H1 (cell line): ENCODE data around the gene POLR1D. TPM values are rescaled to one million over a fixed set of nuclear protein-coding genes. Genes with fewer than 3 reads are reported as not detected.

ENCODE experiments used
- CTCF ChIA-PET: fragments of 300-600 bp; sonication (Branson Sonifier 250); formaldehyde crosslinking; loops from one replicate; lab custom pipeline; 2021; ENCODE audit not compliant: partially characterized antibody; lab: Charles Lee
- POLR2A ChIA-PET: fragments of 300-600 bp; sonication (Branson Sonifier 250); formaldehyde crosslinking; loops from one replicate; lab custom pipeline; 2021; ENCODE audit warnings: inconsistent platforms; ENCODE audit not compliant: partially characterized antibody; lab: Charles Lee
- DNase-seq, 2 experiments: peaks; one replicate each; pipeline versions ENCODE4 v3.0.0 to v3.0.0-alpha.2; 2010 to 2022; ENCODE audit warnings: low spot score in 2 of 2, low read depth in 1 of 2, mixed read lengths in 1 of 2
- FAIRE-seq: peaks from 2 replicates; lab custom pipeline; 2011; peaks lifted over from hg19 to GRCh38; lab: Jason Lieb, UNC
- H2AFZ ChIP-seq: 2 replicates; pipeline ENCODE4 v1.8.1; 2012; ENCODE audit warnings: low read length, inconsistent platforms
- H2AK5ac ChIP-seq: 2 replicates; pipeline ENCODE4 v1.6.1; 2013; ENCODE audit warnings: low read depth, low read length
- H2BK120ac ChIP-seq: replicated peaks from 2 replicates; pipeline ENCODE3; 2013; ENCODE audit warnings: low read depth, low read length, inconsistent platforms
- H2BK12ac ChIP-seq: 2 replicates; pipeline ENCODE4 v1.6.1; 2013; ENCODE audit warnings: low read depth, low read length
- H2BK15ac ChIP-seq: 2 replicates; pipeline ENCODE4 v1.6.1; 2013; ENCODE audit warnings: low read length
- H2BK20ac ChIP-seq: 2 replicates; pipeline ENCODE4 v1.6.1; 2013; ENCODE audit warnings: low read length
- H2BK5ac ChIP-seq: 2 replicates; pipeline ENCODE4 v1.6.1; 2013; ENCODE audit warnings: low read depth, low read length
- H3K14ac ChIP-seq: 2 replicates; pipeline ENCODE4 v1.6.1; 2013; ENCODE audit warnings: inconsistent platforms; ENCODE audit not compliant: insufficient read length
- H3K18ac ChIP-seq: 2 replicates; pipeline ENCODE4 v1.6.1; 2013; ENCODE audit warnings: low read length; ENCODE audit errors: extremely low read depth
- H3K23ac ChIP-seq: 2 replicates; pipeline ENCODE4 v1.6.1; 2013; ENCODE audit warnings: inconsistent platforms; ENCODE audit not compliant: insufficient read length
- H3K23me2 ChIP-seq: 2 replicates; pipeline ENCODE4 v1.6.1; 2013; ENCODE audit warnings: low read depth, low read length
- H3K27ac ChIP-seq: 2 replicates; pipeline ENCODE4 v1.6.1; 2011; ENCODE audit warnings: low read depth, low read length, inconsistent platforms
- H3K27me3 ChIP-seq, 4 experiments: replicated peaks in 1 of 4; 1 replicate in 1 of 4; 2 replicates in 3 of 4; pipeline versions ENCODE4 v1.6.1 to v1.8.1; 2011 to 2013; ENCODE audit warnings: low read length in 3 of 4, mild to moderate bottlenecking in 3 of 4, inconsistent platforms in 2 of 4, mixed read lengths in 2 of 4, moderate library complexity in 1 of 4; ENCODE audit not compliant: control insufficient read depth in 3 of 4, insufficient read depth in 3 of 4; ENCODE audit errors: extremely low read depth in 1 of 4
- H3K36me3 ChIP-seq, 4 experiments: 2 replicates each; pipeline versions ENCODE4 v1.6.1 to v1.8.1; 2011 to 2013; ENCODE audit warnings: mild to moderate bottlenecking in 4 of 4, low read length in 3 of 4, moderate library complexity in 2 of 4, control low read depth in 1 of 4, inconsistent platforms in 1 of 4; ENCODE audit not compliant: insufficient read depth in 4 of 4, control insufficient read depth in 2 of 4
- H3K4ac ChIP-seq: replicated peaks from 2 replicates; pipeline ENCODE3; 2013; ENCODE audit warnings: low read length, low read depth, mixed read lengths, inconsistent platforms; ENCODE audit not compliant: insufficient read length
- H3K4me1 ChIP-seq, 4 experiments: replicated peaks in 1 of 4; 1 replicate in 1 of 4; 2 replicates in 3 of 4; pipeline versions ENCODE4 v1.6.1 to v1.8.1; 2011 to 2013; ENCODE audit warnings: low read length in 3 of 4, inconsistent platforms in 2 of 4, mixed read lengths in 1 of 4; ENCODE audit not compliant: insufficient read depth in 4 of 4, control insufficient read depth in 3 of 4
- H3K4me2 ChIP-seq, 2 experiments: 2 replicates each; pipeline versions ENCODE4 v1.6.1 to v1.8.1; 2011 to 2013; ENCODE audit warnings: low read depth in 2 of 2, low read length in 2 of 2, control low read depth in 1 of 2, inconsistent platforms in 1 of 2, mild to moderate bottlenecking in 1 of 2; ENCODE audit not compliant: insufficient read depth in 1 of 2
- H3K4me3 ChIP-seq, 4 experiments: fragments of 200-600, 300-600 bp in 1 of 4; sonication (generic), shearing (Covaris generic), sonication (Bioruptor Twin) in 1 of 4; 2 replicates each; pipeline versions ENCODE4 v1.5.1 to v1.8.1; 2011 to 2016; ENCODE audit warnings: low read length in 4 of 4, low read depth in 3 of 4, control low read depth in 2 of 4, inconsistent platforms in 2 of 4, mild to moderate bottlenecking in 2 of 4, mixed read lengths in 1 of 4, moderate library complexity in 1 of 4; ENCODE audit not compliant: insufficient read depth in 2 of 4; ENCODE audit errors: extremely low read depth in 1 of 4
- H3K56ac ChIP-seq: replicated peaks from 2 replicates; pipeline ENCODE3; 2013; ENCODE audit warnings: low read depth, mild to moderate bottlenecking, mixed read lengths, low read length, inconsistent platforms; ENCODE audit not compliant: insufficient read length
- H3K79me1 ChIP-seq: 2 replicates; pipeline ENCODE4 v1.6.1; 2013; ENCODE audit warnings: low read depth, low read length, control low read depth
- H3K79me2 ChIP-seq, 2 experiments: 2 replicates each; pipeline versions ENCODE4 v1.6.1 to v1.8.1; 2012 to 2013; ENCODE audit warnings: low read length in 2 of 2, mild to moderate bottlenecking in 2 of 2, inconsistent platforms in 1 of 2; ENCODE audit not compliant: insufficient read depth in 2 of 2, control insufficient read depth in 1 of 2
- H3K9ac ChIP-seq, 4 experiments: replicated peaks in 1 of 4; 1 replicate in 1 of 4; 2 replicates in 3 of 4; pipeline versions ENCODE4 v1.6.1 to v1.8.1; 2011 to 2013; ENCODE audit warnings: low read depth in 3 of 4, low read length in 3 of 4, control low read depth in 2 of 4, mild to moderate bottlenecking in 2 of 4, moderate library complexity in 2 of 4, inconsistent platforms in 1 of 4; ENCODE audit errors: extremely low read depth in 1 of 4
- H3K9me3 ChIP-seq, 2 experiments: 2 replicates each; pipeline versions ENCODE4 v1.6.1 to v1.8.1; 2012 to 2013; ENCODE audit warnings: mild to moderate bottlenecking in 2 of 2, moderate library complexity in 2 of 2, control low read depth in 1 of 2, inconsistent platforms in 1 of 2, low read depth in 1 of 2, low read length in 1 of 2, mixed read lengths in 1 of 2; ENCODE audit not compliant: insufficient read depth in 2 of 2
- H4K20me1 ChIP-seq, 2 experiments: replicated peaks in 1 of 2; 2 replicates each; pipeline versions ENCODE3 to v1.8.1; 2011 to 2013; ENCODE audit warnings: inconsistent platforms in 2 of 2, low read length in 2 of 2, mild to moderate bottlenecking in 1 of 2; ENCODE audit not compliant: insufficient read depth in 2 of 2, control insufficient read depth in 1 of 2
- H4K5ac ChIP-seq: 2 replicates; pipeline ENCODE4 v1.6.1; 2013; ENCODE audit warnings: low read length, low read depth, mixed read lengths, inconsistent platforms; ENCODE audit not compliant: insufficient read length
- H4K8ac ChIP-seq: 2 replicates; pipeline ENCODE4 v1.8.0; 2013; ENCODE audit warnings: mild to moderate bottlenecking, moderate library complexity, low read length, inconsistent platforms; ENCODE audit not compliant: insufficient read depth; ENCODE audit errors: extremely low read depth
- H4K91ac ChIP-seq: replicated peaks from 2 replicates; pipeline ENCODE3; 2013; ENCODE audit warnings: low read length, mixed read lengths, inconsistent platforms; ENCODE audit not compliant: insufficient read length
- BACH1 ChIP-seq: IDR thresholded peaks from 2 replicates; pipeline ENCODE4 v1.6.1; 2012; ENCODE audit warnings: low read length, improper control_type of control experiment
- CEBPB ChIP-seq: IDR thresholded peaks from 2 replicates; pipeline ENCODE4 v1.6.1; 2012; ENCODE audit warnings: low read depth, low read length
- EP300 ChIP-seq, 2 experiments: IDR thresholded peaks; 1 replicate in 1 of 2; 2 replicates in 1 of 2; pipeline ENCODE4 v1.6.1; 2011 to 2012; ENCODE audit warnings: low read depth in 2 of 2, low read length in 2 of 2, mild to moderate bottlenecking in 2 of 2, borderline replicate concordance in 1 of 2, inconsistent platforms in 1 of 2, moderate library complexity in 1 of 2
- EZH2 ChIP-seq: fragments of 200-600 bp; sonication (generic); IDR thresholded peaks from 2 replicates; pipeline ENCODE4 v1.7.1; 2012; ENCODE audit warnings: low read depth, mild to moderate bottlenecking, moderate library complexity, low read length, inconsistent platforms; ENCODE audit not compliant: severe bottlenecking
- GABPA ChIP-seq: IDR thresholded peaks from 2 replicates; pipeline ENCODE4 v1.6.1; 2011; ENCODE audit warnings: mild to moderate bottlenecking, low read length, moderate library complexity, borderline replicate concordance; ENCODE audit not compliant: insufficient read depth
- NANOG ChIP-seq: IDR thresholded peaks from 2 replicates; pipeline ENCODE4 v1.6.1; 2011; ENCODE audit warnings: low read length, low read depth, mild to moderate bottlenecking, inconsistent platforms; ENCODE audit not compliant: insufficient read depth, poor library complexity, severe bottlenecking
- POU5F1 ChIP-seq: IDR thresholded peaks from 2 replicates; pipeline ENCODE4 v1.6.1; 2011; ENCODE audit warnings: low read depth, mild to moderate bottlenecking, low read length, moderate library complexity
- RFX5 ChIP-seq: IDR thresholded peaks from 2 replicates; pipeline ENCODE4 v1.6.1; 2011; ENCODE audit warnings: low read depth, low read length, improper control_type of control experiment, borderline replicate concordance
- TBP ChIP-seq: IDR thresholded peaks from 2 replicates; pipeline ENCODE4 v1.6.1; 2011; ENCODE audit warnings: low read depth, low read length, improper control_type of control experiment
- TEAD4 ChIP-seq: IDR thresholded peaks from 2 replicates; pipeline ENCODE4 v1.6.1; 2012; ENCODE audit warnings: low read depth, low read length, inconsistent platforms, mixed read lengths
- ZNF274 ChIP-seq: IDR thresholded peaks from 2 replicates; pipeline ENCODE4 v1.7.0; 2012; ENCODE audit warnings: low read length, borderline replicate concordance; ENCODE audit errors: extremely low read depth
- WGBS, 2 experiments: shearing (Covaris generic) in 1 of 2; methylation state at CpG; one replicate each; pipeline versions ENCODE4 v1.1.6 to v1.1.7; 2013 to 2015; ENCODE audit warnings: low lambda C conversion rate in 2 of 2, mixed read lengths in 2 of 2, inconsistent platforms in 1 of 2, low coverage in 1 of 2, missing lambda C conversion rate in 1 of 2; ENCODE audit not compliant: insufficient replicate concordance in 2 of 2, insufficient coverage in 1 of 2, insufficient read length in 1 of 2; ENCODE audit errors: extremely low coverage in 1 of 2, missing lambda C conversion rate in 1 of 2; 5-methylcytosine and 5-hydroxymethylcytosine counted together
- polyA plus RNA-seq, 7 experiments: library from polyadenylated mRNA; depleted of rRNA in 3 of 7; stranded (reverse) in 5 of 7; unstranded in 2 of 7; fragments of >200 nt in 5 of 7; fragments of 200-250 nt in 2 of 7; gene quantifications; 1 replicate in 5 of 7; 2 replicates in 1 of 7; 4 replicates in 1 of 7; pipeline versions ENCODE4 v1.2.1 to v1.2.3, GENCODE V29; 2011 to 2013; ENCODE audit warnings: missing spikeins in 2 of 7, mixed read lengths in 2 of 7
- total RNA-seq: library from RNA; stranded (reverse); fragmentation: NEBNext Ultra II Directional; extraction: Animal tissue kit (Norgen Biotek cat#: 25700); gene quantifications from 2 replicates; pipeline ENCODE4 v1.2.1, GENCODE V29; 2021
- TF ChIP-seq, protein P1 (sequence below): IDR thresholded peaks from 2 replicates; pipeline ENCODE4 v1.6.1; 2011; ENCODE audit warnings: low read length, improper control_type of control experiment

The POLR1D gene
- total and polyA plus RNA-seq, 2 of the 8 experiments (the other 6 are each of a cell fraction or from before 2014, with no cell fraction given): 226 to 232 TPM

DNA sequence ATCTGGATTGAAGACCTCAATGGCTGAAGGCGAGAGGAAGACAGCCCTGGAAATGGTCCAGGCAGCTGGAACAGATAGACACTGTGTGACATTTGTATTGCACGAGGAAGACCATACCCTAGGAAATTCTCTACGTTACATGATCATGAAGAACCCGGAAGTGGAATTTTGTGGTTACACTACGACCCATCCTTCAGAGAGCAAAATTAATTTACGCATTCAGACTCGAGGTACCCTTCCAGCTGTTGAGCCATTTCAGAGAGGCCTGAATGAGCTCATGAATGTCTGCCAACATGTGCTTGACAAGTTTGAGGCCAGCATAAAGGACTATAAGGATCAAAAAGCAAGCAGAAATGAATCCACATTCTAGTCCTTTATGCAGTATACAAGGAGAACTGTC, 1.2 kb downstream of the POLR1D start:
- Histone ChIP-seq H2BK15ac (no peak overlapping the region), H3K23ac (no peak overlapping the region), H3K4me1 (peaks cover 3 to 12% (median 7%) of the 10 kb centered on the region in 4 experiments; a peak in 6 of 7 replicates), H2BK12ac (no peak overlapping the region), H3K9ac (0 out of 7 replicates have a peak overlapping the region, but pooled peaks of 1 of the 4 experiments have one; percentile 19), H3K79me1 (peaks cover 10% of the 10 kb centered on the region), H2BK120ac (no peak overlapping the region), H3K18ac (no peak overlapping the region), H3K9me3 (no peaks in the 10 kb centered on the region), H2BK5ac (no peak overlapping the region), H3K4me2 (peak overlapping the region; percentile 67 to 72), H3K4ac (no peak overlapping the region), H3K14ac (no peak overlapping the region), H3K27me3 (no peaks in the 10 kb centered on the region), H3K27ac (no peak overlapping the region), H4K8ac (no peak overlapping the region), H3K79me2 (peaks cover 30 to 77% of the 10 kb centered on the region in 2 experiments), H4K5ac (no peak overlapping the region), H4K20me1 (peaks cover 11 to 28% of the 10 kb centered on the region in 2 experiments), H4K91ac (no peak overlapping the region), H2AFZ (no peak overlapping the region), H3K56ac (no peak overlapping the region), H3K23me2 (peaks cover 6% of the 10 kb centered on the region; the same call in 1 of the 2 replicates), H2BK20ac (no peak overlapping the region), H2AK5ac (no peak overlapping the region), H3K4me3 (peak overlapping the region; percentile 73 to 97 (median 93); a peak in 5 of 8 replicates), H3K36me3 (peaks cover 4 to 28% (median 11%) of the 10 kb centered on the region in 4 experiments; a peak in 7 of 8 replicates)
- POLR2A ChIA-PET: interaction anchor here (0.6 to 3.9 kb wide), 7 partner anchors 10 to 146 kb away, joined by 3 to 26 read pairs (median 3); no protein-coding TSS in a partner anchor
- WGBS, 2 experiments: 82% methylated on average over 7 of the region's 7 CpGs; no CpG with 5 or more reads in 1 of the 2 experiments
- CTCF ChIA-PET: interaction anchor here (0.7 to 1.7 kb wide), 5 partner anchors 10 to 251 kb away, joined by 3 to 7 read pairs (median 3); partner anchors contain the start of gene MTIF3
- no peak for DNase-seq
- FAIRE-seq: no peak
- TF ChIP-seq TBP: no peak
- TF ChIP-seq EZH2: no peak
- TF ChIP-seq ZNF274: no peak
- TF ChIP-seq CEBPB: no peak
- no peak for TF ChIP-seq RFX5
- no peak for TF ChIP-seq BACH1
- no peak for TF ChIP-seq NANOG
- TF ChIP-seq, protein P1, sequence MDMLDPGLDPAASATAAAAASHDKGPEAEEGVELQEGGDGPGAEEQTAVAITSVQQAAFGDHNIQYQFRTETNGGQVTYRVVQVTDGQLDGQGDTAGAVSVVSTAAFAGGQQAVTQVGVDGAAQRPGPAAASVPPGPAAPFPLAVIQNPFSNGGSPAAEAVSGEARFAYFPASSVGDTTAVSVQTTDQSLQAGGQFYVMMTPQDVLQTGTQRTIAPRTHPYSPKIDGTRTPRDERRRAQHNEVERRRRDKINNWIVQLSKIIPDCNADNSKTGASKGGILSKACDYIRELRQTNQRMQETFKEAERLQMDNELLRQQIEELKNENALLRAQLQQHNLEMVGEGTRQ: no peak
- no peak for TF ChIP-seq TEAD4
- no peak for TF ChIP-seq POU5F1
- no peak for TF ChIP-seq EP300 (IDR thresholded peaks at IDR 0.05; ENCODE audit: borderline replicate concordance in 1 of 2, low read depth in 2 of 2, low read length in 2 of 2)
- no peak for TF ChIP-seq GABPA
